ENCODE data around the gene NUP98.
A peak's percentile ranks its signal among the peaks of the same experiment; 100 is the strongest.

Gene NUP98

DNA sequence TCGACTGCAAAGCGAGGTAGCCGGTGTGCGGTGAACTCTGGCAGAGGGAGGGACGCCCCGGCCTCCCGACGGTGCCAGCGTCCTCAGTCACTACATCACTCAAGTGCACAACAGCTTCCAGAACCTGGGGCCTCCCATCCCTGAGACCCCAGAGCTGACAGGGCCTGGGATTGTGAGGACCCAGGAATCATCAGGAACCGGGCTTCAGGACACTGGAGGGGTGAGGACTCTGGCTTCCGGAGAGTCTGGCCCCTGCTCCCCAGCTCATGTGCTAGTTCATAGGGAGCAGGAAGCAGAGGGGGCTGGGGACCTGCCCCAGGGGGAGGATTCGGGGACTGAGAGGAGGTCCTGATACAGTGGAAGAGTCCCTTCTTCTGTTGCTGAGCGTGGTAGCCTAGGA, 160.2 kb downstream of the NUP98 start:
- DNase-seq, result no peak

DNA sequence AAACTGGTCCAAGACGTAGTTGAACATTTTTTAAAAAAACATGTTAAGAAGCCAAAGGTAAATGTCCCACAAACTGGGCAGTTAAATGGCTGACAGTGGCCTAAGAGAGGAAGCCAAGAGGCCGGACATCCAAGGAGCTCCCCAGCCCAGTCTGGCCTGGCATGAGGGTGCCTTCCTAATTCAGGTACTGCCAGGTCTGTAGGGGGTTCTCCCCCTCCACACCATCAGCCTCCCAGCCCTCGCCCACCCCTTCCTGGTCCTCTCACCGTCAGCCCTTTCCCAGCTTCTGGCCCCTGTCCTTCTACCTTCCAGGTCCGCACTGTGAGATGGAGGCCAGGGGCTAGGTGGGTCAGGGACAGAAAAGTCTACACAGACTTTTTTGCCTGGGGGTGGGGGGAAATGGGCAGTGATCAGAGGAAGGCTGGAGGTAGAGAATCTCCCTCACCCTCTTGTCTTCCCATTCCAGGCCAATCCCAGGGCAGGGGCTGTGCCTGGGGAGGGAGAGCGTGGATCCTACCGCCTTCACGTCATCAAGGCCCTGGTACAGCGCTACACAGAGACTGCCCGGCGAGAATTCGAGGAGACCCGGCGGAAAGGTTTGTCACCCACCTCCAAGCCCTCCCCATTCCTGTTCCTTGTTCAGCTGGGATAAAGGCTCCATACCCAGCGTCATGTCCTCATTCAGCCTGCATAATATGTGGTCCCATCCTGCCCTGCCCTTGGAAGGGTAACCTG, 161.5 kb downstream of the NUP98 start:
- DNase-seq, result no peak

DNA sequence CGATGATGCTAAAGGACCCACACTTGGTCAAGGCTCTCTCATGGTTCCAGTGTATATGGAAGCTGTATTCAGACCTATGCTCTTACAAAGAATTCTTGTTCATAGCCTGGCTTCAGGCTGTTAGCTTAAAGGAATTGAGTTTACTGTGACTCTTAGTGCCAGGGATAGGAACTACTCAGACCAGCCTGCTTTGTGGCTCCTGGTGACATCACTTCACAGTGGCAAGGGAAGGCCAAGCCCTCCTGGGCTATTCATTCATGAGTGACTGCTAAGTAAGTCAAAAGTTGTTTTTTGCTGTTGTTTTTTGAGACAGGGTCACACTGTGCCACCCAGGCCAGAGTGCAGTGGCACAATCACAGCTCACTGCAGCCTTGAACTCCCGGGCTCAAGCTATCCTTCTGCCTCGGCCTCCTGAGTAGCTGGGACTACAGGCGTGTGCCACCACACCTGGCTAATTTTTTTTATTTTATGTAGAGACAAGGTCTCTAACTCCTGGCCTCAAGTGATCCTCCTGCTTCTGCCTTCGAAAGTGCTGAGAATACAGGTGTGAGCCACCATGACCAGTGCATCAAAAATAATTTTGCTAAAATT, 165.2 kb downstream of the NUP98 start:
- no peak for DNase-seq

GRCh38 chr11:3631331-3631730, 166.0 kb downstream of the NUP98 start:
- no peak for DNase-seq

- DNase-seq, result peak; percentile 65
Observed at GRCh38 chr11:3627291-3627690, 170.1 kb downstream of the NUP98 start.

- no peak for DNase-seq
Observed at GRCh38 chr11:3626250-3626960, 170.9 kb downstream of the NUP98 start.
